A673 (cell line): Measurements from ENCODE around the gene PLEKHA8. TPM values are rescaled to one million over a fixed set of nuclear protein-coding genes. Genes with fewer than 3 reads are reported as not detected.
A peak's percentile ranks its signal among the peaks of the same experiment; 100 is the strongest.

ENCODE experiments used
- BruUV-seq: library from RNA; stranded (reverse); fragments of 400-500 nt; replicated peaks from 2 replicates; lab custom pipeline; 2021; lab: Mats Ljungman, UMichigan
- CTCF ChIA-PET: fragments of 300-600 bp; sonication (Branson Sonifier 250); formaldehyde crosslinking; loops from one replicate; lab custom pipeline; 2022; ENCODE audit warnings: antibody characterized with exemption; lab: Charles Lee
- POLR2A ChIA-PET: fragments of 300-600 bp; sonication (Branson Sonifier 250); formaldehyde crosslinking; loops from one replicate; lab custom pipeline; 2022; ENCODE audit warnings: antibody characterized with exemption; ENCODE audit not compliant: low non-redundant PET; lab: Charles Lee
- DNase-seq: peaks from one replicate; pipeline ENCODE4 v3.0.0-alpha.2; 2015; ENCODE audit warnings: low spot score
- H3K27ac ChIP-seq: fragments of 200-600 bp; sonication (generic); 2 replicates; pipeline ENCODE4 v1.5.1; 2016; ENCODE audit warnings: mixed run types, low read depth, mild to moderate bottlenecking, mixed read lengths, antibody characterized with exemption, low read length; ENCODE audit not compliant: poor library complexity, severe bottlenecking
- H3K27me3 ChIP-seq: fragments of 200-600 bp; sonication (generic); replicated peaks from 2 replicates; pipeline ENCODE4 v1.6.1; 2017; ENCODE audit warnings: mixed run types, low read depth, mild to moderate bottlenecking, mixed read lengths, antibody characterized with exemption, low read length; ENCODE audit not compliant: insufficient read depth, poor library complexity
- H3K36me3 ChIP-seq: fragments of 200-600 bp; sonication (generic); 2 replicates; pipeline ENCODE4 v1.6.1; 2016; ENCODE audit warnings: mixed run types, mild to moderate bottlenecking, mixed read lengths, antibody characterized with exemption, low read length; ENCODE audit not compliant: insufficient read depth, poor library complexity, severe bottlenecking
- H3K4me1 ChIP-seq: fragments of 200-600 bp; sonication (generic); 2 replicates; pipeline ENCODE4 v1.6.1; 2017; ENCODE audit warnings: mixed run types, mild to moderate bottlenecking, mixed read lengths, antibody characterized with exemption, low read length; ENCODE audit not compliant: insufficient read depth, poor library complexity, severe bottlenecking
- H3K4me3 ChIP-seq: fragments of 200-600 bp; sonication (generic); 2 replicates; pipeline ENCODE4 v1.5.1; 2016; ENCODE audit warnings: low read depth, mixed run types, mild to moderate bottlenecking, mixed read lengths, low read length; ENCODE audit not compliant: poor library complexity, severe bottlenecking
- H3K9me3 ChIP-seq: fragments of 200-600 bp; sonication (generic); 2 replicates; pipeline ENCODE4 v1.6.1; 2016; ENCODE audit warnings: mixed run types, low read depth, mild to moderate bottlenecking, mixed read lengths, antibody characterized with exemption, low read length; ENCODE audit not compliant: poor library complexity, severe bottlenecking
- CTCF ChIP-seq: fragments of 300-800, 200-600 bp; sonication (generic); conservative IDR thresholded peaks from 2 replicates; pipeline ENCODE4 v1.5.1; 2017; ENCODE audit warnings: low read depth, mild to moderate bottlenecking, antibody characterized with exemption, low read length, moderate library complexity, mixed read lengths
- EZH2 ChIP-seq: fragments of 200-600 bp; sonication (generic); IDR thresholded peaks from 2 replicates; pipeline ENCODE4 v1.6.1; 2017; ENCODE audit warnings: borderline replicate concordance, low read depth, mild to moderate bottlenecking, mixed read lengths, antibody characterized with exemption, low read length; ENCODE audit not compliant: poor library complexity, severe bottlenecking
- intact Hi-C: fragments of 100-400 bp; cut with micrococcal nuclease; formaldehyde crosslinking; loops from one replicate; pipeline ENCODE4 v1.10.0; 2022; ENCODE audit not compliant: unreplicated experiment
- total RNA-seq: library from RNA; stranded (reverse); gene quantifications from 2 replicates; pipeline ENCODE4 v1.2.3, GENCODE V29; 2021

PLEKHA8 gene
- total RNA-seq, 1 experiment from 2014 or later = 22.2 TPM

- intact Hi-C loops = no loop called here
- Histone ChIP-seq H3K4me3 (no peak overlapping the region), H3K4me1 (no peaks in the 10 kb centered on the region), H3K27me3 (no peaks in the 10 kb centered on the region), H3K9me3 (no peaks in the 10 kb centered on the region), H3K36me3 (no peaks in the 10 kb centered on the region), H3K27ac (no peak overlapping the region)
- no TSS peak for BruUV-seq
- DNase-seq = no peak
- TF ChIP-seq CTCF = no peak
- no peak for TF ChIP-seq EZH2
- POLR2A ChIA-PET = no interaction called here
- CTCF ChIA-PET = no interaction called here
These were observed 114.5 kb downstream of the PLEKHA8 start for GRCh38 chr7:30142710-30143109.

- TF ChIP-seq CTCF (no peak), EZH2 (no peak)
- ChIA-PET POLR2A (no interaction called here), CTCF (no interaction called here)
- intact Hi-C loops = no loop called here
- no peaks in the 10 kb centered on the region for H3K36me3 ChIP-seq
- DNase-seq = peak; percentile 27
- no TSS peak for BruUV-seq
- no peak overlapping the region for H3K4me3 ChIP-seq
- H3K4me1 ChIP-seq = no peaks in the 10 kb centered on the region
- no peaks in the 10 kb centered on the region for H3K9me3 ChIP-seq
- H3K27me3 ChIP-seq = no peaks in the 10 kb centered on the region
- no peak overlapping the region for H3K27ac ChIP-seq
These were observed 115.6 kb downstream of the PLEKHA8 start for GRCh38 chr7:30143748-30144251.

DNA sequence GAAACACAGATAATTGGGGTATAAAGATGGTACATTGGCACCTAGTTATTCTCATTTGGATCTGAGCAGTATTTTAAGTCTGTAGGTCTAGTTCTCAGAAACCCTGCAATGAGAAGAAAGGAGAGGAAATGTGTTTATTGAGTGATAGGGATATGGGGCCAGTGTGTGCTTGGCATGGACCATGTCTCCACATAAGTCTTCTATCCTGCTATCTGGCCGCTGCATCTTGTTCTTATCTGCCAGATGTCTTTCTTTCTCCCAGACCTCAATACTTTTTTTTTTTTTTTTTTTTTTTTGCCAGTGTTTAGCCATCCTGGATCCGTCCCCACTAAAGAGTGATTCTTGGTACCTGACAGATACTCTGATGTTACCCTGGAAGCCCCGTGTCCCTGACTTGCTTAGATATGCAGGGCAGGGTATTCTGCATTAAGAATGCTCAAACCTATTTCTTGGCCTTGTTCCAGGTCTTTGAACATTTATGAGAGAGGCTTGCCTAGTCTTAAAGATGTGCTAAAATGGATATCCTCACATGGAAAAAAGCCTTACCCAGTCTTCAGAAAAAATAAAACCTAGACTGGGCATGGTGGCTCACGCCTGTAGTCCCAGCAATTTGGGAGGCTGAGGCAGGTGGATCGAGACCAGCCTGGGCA, 116.6 kb downstream of the PLEKHA8 start:
- POLR2A ChIA-PET = no interaction called here
- Histone ChIP-seq H3K9me3 (no peaks in the 10 kb centered on the region), H3K36me3 (no peaks in the 10 kb centered on the region), H3K4me3 (no peak overlapping the region), H3K4me1 (no peaks in the 10 kb centered on the region), H3K27ac (no peak overlapping the region), H3K27me3 (no peaks in the 10 kb centered on the region)
- DNase-seq = no peak
- TF ChIP-seq CTCF = no peak
- TF ChIP-seq EZH2 = no peak
- CTCF ChIA-PET = no interaction called here
- intact Hi-C loops = no loop called here
- no TSS peak for BruUV-seq
